ENCODE data around the gene ANTXR2.

GRCh38 chr4:80005863-80006262, 67.2 kb downstream of the ANTXR2 start:
- no peak for TF ChIP-seq POLR2A (IDR thresholded peaks at IDR 0.05)
- no peak for TF ChIP-seq CTCF (IDR thresholded peaks at IDR 0.05)

Data from heart left ventricle (tissue), 13 donors.